ENCODE results near the gene MESP2. TPM values are rescaled to one million over a fixed set of nuclear protein-coding genes. Genes with fewer than 3 reads are reported as not detected.
A peak's percentile ranks its signal among the peaks of the same experiment; 100 is the strongest.

Gene MESP2
- total and polyA plus RNA-seq, 2 of the 13 experiments (the other 11 are each of a cell fraction or from before 2014, with no cell fraction given) = not detected

DNA sequence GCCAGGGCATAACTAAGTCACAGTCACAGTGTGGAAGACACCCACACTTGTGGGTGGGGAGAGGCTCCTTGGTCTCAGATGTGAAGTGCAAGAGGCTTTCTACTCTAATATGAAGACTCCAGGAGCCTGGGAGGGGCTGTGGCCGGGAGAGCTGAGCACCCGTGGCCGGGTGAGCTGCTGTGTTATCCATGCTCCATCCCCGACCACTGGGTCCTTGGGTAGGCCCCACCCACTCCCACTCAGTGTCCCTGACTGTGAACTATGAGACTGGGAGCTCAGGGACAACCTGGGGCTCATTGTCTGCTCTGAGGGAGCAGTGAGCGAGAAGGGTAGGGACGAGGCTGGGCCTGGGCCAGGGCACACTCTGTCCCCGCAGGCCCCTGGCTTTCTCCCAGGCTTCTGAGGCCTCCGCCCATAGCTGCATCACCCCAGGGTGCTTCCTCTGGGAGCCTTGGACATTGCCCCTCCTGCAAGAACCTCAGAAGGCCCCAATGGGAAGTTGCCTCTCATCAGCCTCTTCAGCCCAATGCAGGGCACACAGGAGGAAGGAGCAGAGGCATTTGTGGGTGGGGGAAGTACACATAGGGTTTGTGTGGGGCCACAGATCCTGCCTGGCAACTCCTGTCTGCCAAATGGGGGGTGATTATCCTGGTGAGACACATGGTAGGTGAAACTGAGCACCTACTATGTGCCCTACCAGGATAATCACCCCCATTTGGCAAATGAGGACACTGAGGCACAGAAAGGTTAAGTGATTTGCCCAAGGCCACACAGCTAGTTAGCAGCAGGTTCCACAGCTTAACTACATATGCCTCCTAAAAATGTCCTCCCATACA is 36.1 kb downstream of the MESP2 start (continued):
- TF ChIP-seq HNF1B (CRISPR knock-in tag; IDR thresholded peaks at IDR 0.05) (no peak), NFYB (CRISPR knock-in tag; IDR thresholded peaks at IDR 0.05) (peak; percentile 9; the same call in 1 of the 2 replicates), ZNF83 (CRISPR knock-in tag; IDR thresholded peaks at IDR 0.05; ENCODE audit: borderline replicate concordance) (0 out of 2 replicates have a peak, but pooled peaks have one; percentile 64), ZNF747 (CRISPR knock-in tag; IDR thresholded peaks at IDR 0.05; ENCODE audit: borderline replicate concordance) (no peak), RCOR2 (CRISPR knock-in tag; IDR thresholded peaks at IDR 0.05) (no peak), ZBED4 (CRISPR knock-in tag; IDR thresholded peaks at IDR 0.05; ENCODE audit: borderline replicate concordance) (peak; percentile 48; the same call in 1 of the 2 replicates), ZKSCAN1 (IDR thresholded peaks at IDR 0.05; ENCODE audit: low read length) (peak; percentile 92), EP300 (IDR thresholded peaks at IDR 0.05; ENCODE audit: low read depth in 2 of 2, low read length in 2 of 2) (no peak), EP300 (CRISPR knock-in tag; IDR thresholded peaks at IDR 0.05; ENCODE audit: borderline replicate concordance) (no peak), ZNF350 (CRISPR knock-in tag; IDR thresholded peaks at IDR 0.05; ENCODE audit: borderline replicate concordance, low read depth) (0 out of 2 replicates have a peak, but pooled peaks have one; percentile 44), BCL6 (CRISPR knock-in tag; IDR thresholded peaks at IDR 0.05) (peak; percentile 55), SKI (IDR thresholded peaks at IDR 0.05; ENCODE audit: partially characterized antibody) (peak; percentile 25), ZMYM2 (CRISPR knock-in tag; IDR thresholded peaks at IDR 0.05) (no peak; the same call in 1 of the 2 replicates), EZH2 (conservative IDR thresholded peaks at IDR 0.05; ENCODE audit: low read depth, low read length) (no peak), ZNF441 (CRISPR knock-in tag; IDR thresholded peaks at IDR 0.05; ENCODE audit: borderline replicate concordance) (no peak), RFX5 (IDR thresholded peaks at IDR 0.05; ENCODE audit: low read depth, low read length) (no peak), ZNF775 (CRISPR knock-in tag; IDR thresholded peaks at IDR 0.05; ENCODE audit: borderline replicate concordance) (no peak)
- TF ChIP-seq, protein P1, sequence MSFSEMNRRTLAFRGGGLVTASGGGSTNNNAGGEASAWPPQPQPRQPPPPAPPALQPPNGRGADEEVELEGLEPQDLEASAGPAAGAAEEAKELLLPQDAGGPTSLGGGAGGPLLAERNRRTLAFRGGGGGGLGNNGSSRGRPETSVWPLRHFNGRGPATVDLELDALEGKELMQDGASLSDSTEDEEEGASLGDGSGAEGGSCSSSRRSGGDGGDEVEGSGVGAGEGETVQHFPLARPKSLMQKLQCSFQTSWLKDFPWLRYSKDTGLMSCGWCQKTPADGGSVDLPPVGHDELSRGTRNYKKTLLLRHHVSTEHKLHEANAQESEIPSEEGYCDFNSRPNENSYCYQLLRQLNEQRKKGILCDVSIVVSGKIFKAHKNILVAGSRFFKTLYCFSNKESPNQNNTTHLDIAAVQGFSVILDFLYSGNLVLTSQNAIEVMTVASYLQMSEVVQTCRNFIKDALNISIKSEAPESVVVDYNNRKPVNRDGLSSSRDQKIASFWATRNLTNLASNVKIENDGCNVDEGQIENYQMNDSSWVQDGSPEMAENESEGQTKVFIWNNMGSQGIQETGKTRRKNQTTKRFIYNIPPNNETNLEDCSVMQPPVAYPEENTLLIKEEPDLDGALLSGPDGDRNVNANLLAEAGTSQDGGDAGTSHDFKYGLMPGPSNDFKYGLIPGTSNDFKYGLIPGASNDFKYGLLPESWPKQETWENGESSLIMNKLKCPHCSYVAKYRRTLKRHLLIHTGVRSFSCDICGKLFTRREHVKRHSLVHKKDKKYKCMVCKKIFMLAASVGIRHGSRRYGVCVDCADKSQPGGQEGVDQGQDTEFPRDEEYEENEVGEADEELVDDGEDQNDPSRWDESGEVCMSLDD (CRISPR knock-in tag; IDR thresholded peaks at IDR 0.05; ENCODE audit: borderline replicate concordance) = no peak
- TF ChIP-seq, protein P2, sequence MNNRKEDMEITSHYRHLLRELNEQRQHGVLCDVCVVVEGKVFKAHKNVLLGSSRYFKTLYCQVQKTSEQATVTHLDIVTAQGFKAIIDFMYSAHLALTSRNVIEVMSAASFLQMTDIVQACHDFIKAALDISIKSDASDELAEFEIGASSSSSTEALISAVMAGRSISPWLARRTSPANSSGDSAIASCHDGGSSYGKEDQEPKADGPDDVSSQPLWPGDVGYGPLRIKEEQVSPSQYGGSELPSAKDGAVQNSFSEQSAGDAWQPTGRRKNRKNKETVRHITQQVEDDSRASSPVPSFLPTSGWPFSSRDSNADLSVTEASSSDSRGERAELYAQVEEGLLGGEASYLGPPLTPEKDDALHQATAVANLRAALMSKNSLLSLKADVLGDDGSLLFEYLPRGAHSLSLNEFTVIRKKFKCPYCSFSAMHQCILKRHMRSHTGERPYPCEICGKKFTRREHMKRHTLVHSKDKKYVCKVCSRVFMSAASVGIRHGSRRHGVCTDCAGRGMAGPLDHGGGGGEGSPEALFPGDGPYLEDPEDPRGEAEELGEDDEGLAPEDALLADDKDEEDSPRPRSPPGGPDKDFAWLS (CRISPR knock-in tag; IDR thresholded peaks at IDR 0.05; ENCODE audit: borderline replicate concordance) = no peak
